ENCODE data around the gene FAM98B. TPM values are rescaled to one million over a fixed set of nuclear protein-coding genes. Genes with fewer than 3 reads are reported as not detected.
A peak's percentile ranks its signal among the peaks of the same experiment; 100 is the strongest.

FAM98B gene
- total and polyA plus RNA-seq, 4 donors = 9.6 to 33.4 (median 19.9) TPM

DNA sequence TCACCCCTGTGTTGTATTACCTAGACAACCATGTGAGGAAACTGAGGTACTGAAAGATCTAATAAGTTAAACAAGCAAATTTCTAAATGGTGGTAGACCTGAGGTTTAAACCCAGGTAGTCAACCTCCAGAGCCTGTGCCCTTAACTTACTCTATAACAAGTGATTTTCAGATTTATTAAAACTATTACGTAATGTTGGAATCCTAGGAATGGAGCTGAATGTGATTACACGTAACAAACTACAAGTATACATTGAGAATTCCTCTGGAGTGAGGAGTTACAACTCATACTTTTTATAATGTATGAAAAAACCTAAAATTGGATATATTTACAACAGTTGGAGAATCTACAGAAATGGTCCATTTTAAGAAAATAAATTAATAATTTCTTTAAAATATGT is 18.0 kb downstream of the FAM98B start:
- Histone ChIP-seq H3K4me1 (ENCODE audit: control insufficient read depth in 1 of 2, insufficient read depth in 2 of 2, low read length in 2 of 2) (no peaks in the 10 kb centered on the region), H3K36me3 (ENCODE audit: control insufficient read depth in 1 of 2, insufficient read depth in 2 of 2, low read length in 1 of 2) (no peaks in the 10 kb centered on the region), H3K9me3 (ENCODE audit: control insufficient read depth, low read length) (no peaks in the 10 kb centered on the region), H3K27ac (ENCODE audit: low read depth in 1 of 2, low read length in 2 of 2) (no peak overlapping the region), H3K27me3 (ENCODE audit: control insufficient read depth in 1 of 2, insufficient read depth in 2 of 2, low read length in 1 of 2) (no peaks in the 10 kb centered on the region), H3K4me3 (ENCODE audit: low read length in 2 of 2) (no peak overlapping the region)
- DNase-seq = no peak
- ATAC-seq (ENCODE audit: low FRiP score) = no peak
- 85 to 87% methylated on average over 2 of the region's 2 CpGs for WGBS, 2 donors
- intact Hi-C loops (cut with DNase I) = loop anchor here (5.0 to 10.0 kb wide), 4 partner anchors 73 to 230 kb away; no protein-coding TSS in a partner anchor

DNA sequence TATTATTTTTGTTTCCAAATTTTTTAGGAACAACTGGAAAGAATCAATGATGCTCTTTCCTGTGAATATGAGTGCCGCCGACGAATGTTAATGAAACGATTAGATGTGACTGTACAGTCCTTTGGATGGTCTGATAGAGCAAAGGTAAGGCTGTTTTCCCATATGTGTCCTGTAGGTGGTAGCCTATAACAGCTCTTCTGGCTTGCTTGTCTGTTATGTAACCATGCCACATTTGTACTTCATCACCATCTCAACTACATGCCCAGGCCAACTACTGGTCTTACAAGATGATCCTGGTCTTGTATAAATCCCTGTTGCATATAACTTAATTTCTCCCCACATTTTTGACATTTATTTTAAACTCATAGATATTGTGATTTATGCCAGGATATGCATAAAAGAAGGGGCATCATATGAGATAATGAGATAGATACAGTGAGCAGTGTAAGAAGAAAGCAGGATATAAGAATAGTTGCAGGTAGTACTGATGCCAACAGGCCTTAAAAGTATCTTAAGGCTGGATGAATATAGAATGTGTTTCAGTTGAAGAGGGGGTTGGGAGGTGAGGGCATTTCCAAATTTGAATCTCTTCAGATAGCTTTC is 20.3 kb downstream of the FAM98B start:
- no peaks in the 10 kb centered on the region for H3K36me3 ChIP-seq (ENCODE audit: control insufficient read depth in 1 of 2, insufficient read depth in 2 of 2, low read length in 1 of 2)
- DNase-seq (no peak), ATAC-seq (ENCODE audit: low FRiP score) (peak; percentile 90)
- no peak overlapping the region for H3K27ac ChIP-seq (ENCODE audit: low read depth in 1 of 2, low read length in 2 of 2)
- H3K4me3 ChIP-seq (ENCODE audit: low read length in 2 of 2) = no peak overlapping the region
- WGBS, 2 donors = 64% methylated on average over 4 of the region's 4 CpGs
- H3K27me3 ChIP-seq (ENCODE audit: control insufficient read depth in 1 of 2, insufficient read depth in 2 of 2, low read length in 1 of 2) = no peaks in the 10 kb centered on the region
- no peaks in the 10 kb centered on the region for H3K4me1 ChIP-seq (ENCODE audit: control insufficient read depth in 1 of 2, insufficient read depth in 2 of 2, low read length in 2 of 2)
- H3K9me3 ChIP-seq (ENCODE audit: control insufficient read depth, low read length) = no peaks in the 10 kb centered on the region
- intact Hi-C loops (cut with DNase I) = loop anchor here (5.0 to 10.0 kb wide), 4 partner anchors 71 to 228 kb away; no protein-coding TSS in a partner anchor

DNA sequence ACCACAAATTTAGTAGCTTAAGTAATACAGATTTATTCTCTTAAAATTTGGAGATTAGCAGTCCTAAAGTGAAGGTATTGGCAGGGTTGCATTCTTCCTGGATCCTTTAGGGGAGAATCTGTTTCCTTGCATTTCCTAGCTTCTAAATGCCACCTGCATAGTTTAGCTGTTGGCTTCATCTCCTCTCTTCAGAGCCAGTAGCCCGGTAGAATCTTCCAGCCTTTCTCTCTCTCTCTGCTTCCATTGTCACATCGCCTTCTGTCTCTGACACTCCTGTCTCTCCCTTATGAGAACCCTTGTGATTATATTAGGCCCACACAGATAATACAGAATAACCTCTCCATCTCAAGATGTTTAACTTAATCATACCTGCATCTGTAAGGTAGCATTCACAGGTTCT is 21.4 kb downstream of the FAM98B start:
- H3K4me3 ChIP-seq (ENCODE audit: low read length in 2 of 2) = no peak overlapping the region
- no peaks in the 10 kb centered on the region for H3K27me3 ChIP-seq (ENCODE audit: control insufficient read depth in 1 of 2, insufficient read depth in 2 of 2, low read length in 1 of 2)
- H3K9me3 ChIP-seq (ENCODE audit: control insufficient read depth, low read length) = no peaks in the 10 kb centered on the region
- H3K4me1 ChIP-seq (ENCODE audit: control insufficient read depth in 1 of 2, insufficient read depth in 2 of 2, low read length in 2 of 2) = no peaks in the 10 kb centered on the region
- intact Hi-C loops (cut with DNase I) = loop anchor here (5.0 to 10.0 kb wide), 2 partner anchors 69 to 87 kb away; partner anchors contain the start of gene RASGRP1 (in 1 of the 2)
- no peaks in the 10 kb centered on the region for H3K36me3 ChIP-seq (ENCODE audit: control insufficient read depth in 1 of 2, insufficient read depth in 2 of 2, low read length in 1 of 2)
- H3K27ac ChIP-seq (ENCODE audit: low read depth in 1 of 2, low read length in 2 of 2) = no peak overlapping the region
- ATAC-seq (ENCODE audit: low FRiP score) (no peak), DNase-seq (no peak)
- 96 to 100% methylated on average over 2 of the region's 2 CpGs for WGBS, 2 donors

DNA sequence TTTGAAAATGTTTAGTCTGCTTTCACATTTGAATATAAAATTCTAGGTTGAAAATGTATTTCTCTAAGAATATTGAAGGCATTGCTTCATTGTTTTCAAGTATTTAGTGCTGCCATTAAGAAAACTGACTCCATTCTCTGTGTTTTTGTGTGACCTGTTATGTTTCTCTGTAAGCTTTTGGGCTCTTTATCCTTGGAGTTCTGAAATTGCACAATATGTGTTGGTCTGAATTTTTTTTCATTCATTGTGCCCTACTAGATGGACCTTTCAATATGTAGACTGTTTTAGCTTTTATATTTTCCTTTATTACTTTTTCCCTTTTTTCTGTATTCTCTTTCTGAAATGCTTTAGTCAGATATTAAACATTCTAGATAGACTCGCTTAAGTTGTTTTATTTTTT is 22.2 kb downstream of the FAM98B start:
- Histone ChIP-seq H3K9me3 (ENCODE audit: control insufficient read depth, low read length) (no peaks in the 10 kb centered on the region), H3K36me3 (ENCODE audit: control insufficient read depth in 1 of 2, insufficient read depth in 2 of 2, low read length in 1 of 2) (no peaks in the 10 kb centered on the region), H3K4me3 (ENCODE audit: low read length in 2 of 2) (no peak overlapping the region), H3K4me1 (ENCODE audit: control insufficient read depth in 1 of 2, insufficient read depth in 2 of 2, low read length in 2 of 2) (no peaks in the 10 kb centered on the region), H3K27me3 (ENCODE audit: control insufficient read depth in 1 of 2, insufficient read depth in 2 of 2, low read length in 1 of 2) (no peaks in the 10 kb centered on the region), H3K27ac (ENCODE audit: low read depth in 1 of 2, low read length in 2 of 2) (no peak overlapping the region)
- intact Hi-C loops (cut with DNase I) = loop anchor here (5.0 to 10.0 kb wide), 2 partner anchors 69 to 86 kb away; partner anchors contain the start of gene RASGRP1 (in 1 of the 2)
- DNase-seq = no peak
- no peak for ATAC-seq (ENCODE audit: low FRiP score)
- 93 to 97% methylated on average over 1 of the region's 1 CpG for WGBS, 2 donors

DNA sequence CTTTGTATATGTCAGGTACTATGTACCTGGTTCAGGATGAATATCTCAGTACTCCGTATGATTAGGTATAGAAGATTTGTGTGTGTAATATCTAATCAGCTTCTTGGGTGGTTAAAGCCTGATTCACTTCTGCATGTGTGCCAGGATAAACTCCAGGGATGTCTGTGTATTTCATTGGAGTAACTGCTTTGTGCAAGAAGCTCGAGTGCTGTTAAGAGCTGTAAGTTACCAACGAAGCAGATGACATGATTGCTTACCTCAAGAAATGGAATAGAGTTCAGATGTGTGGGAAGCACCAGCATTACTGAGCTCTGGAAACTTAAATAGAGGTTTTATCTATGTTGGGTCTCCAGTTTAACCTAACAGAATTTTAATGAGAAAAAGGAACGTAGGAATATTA is 23.7 kb downstream of the FAM98B start:
- no peaks in the 10 kb centered on the region for H3K4me1 ChIP-seq (ENCODE audit: control insufficient read depth in 1 of 2, insufficient read depth in 2 of 2, low read length in 2 of 2)
- no peak overlapping the region for H3K4me3 ChIP-seq (ENCODE audit: low read length in 2 of 2)
- H3K36me3 ChIP-seq (ENCODE audit: control insufficient read depth in 1 of 2, insufficient read depth in 2 of 2, low read length in 1 of 2) = no peaks in the 10 kb centered on the region
- intact Hi-C loops (cut with DNase I) = loop anchor here (5.0 to 10.0 kb wide), 2 partner anchors 67 to 85 kb away; partner anchors contain the start of gene RASGRP1 (in 1 of the 2)
- 69 to 70% methylated on average over 4 of the region's 4 CpGs for whole genome bisulfite sequencing, 2 donors
- DNase-seq (no peak), ATAC-seq (ENCODE audit: low FRiP score) (no peak)
- H3K27me3 ChIP-seq (ENCODE audit: control insufficient read depth in 1 of 2, insufficient read depth in 2 of 2, low read length in 1 of 2) = no peaks in the 10 kb centered on the region
- no peaks in the 10 kb centered on the region for H3K9me3 ChIP-seq (ENCODE audit: control insufficient read depth, low read length)
- no peak overlapping the region for H3K27ac ChIP-seq (ENCODE audit: low read depth in 1 of 2, low read length in 2 of 2)

DNA sequence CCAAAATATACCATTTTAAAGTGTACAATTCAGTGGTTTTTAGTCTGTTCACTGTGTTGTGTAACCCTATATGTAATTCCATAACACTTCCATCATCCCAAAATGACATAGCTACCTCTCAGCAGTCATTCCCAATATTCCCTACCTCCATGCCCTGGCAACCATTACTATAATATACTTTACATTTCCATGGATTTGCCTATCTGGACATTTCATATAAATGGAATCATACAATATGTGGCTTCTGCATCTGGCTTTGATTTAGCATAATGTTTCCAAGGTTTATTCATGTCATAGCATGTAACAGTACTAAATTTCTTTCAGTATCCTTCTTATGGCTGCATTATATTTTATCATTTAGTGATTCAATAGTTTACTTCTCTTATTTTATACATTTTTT is 25.3 kb downstream of the FAM98B start:
- no peak for DNase-seq
- Histone ChIP-seq H3K4me1 (ENCODE audit: control insufficient read depth in 1 of 2, insufficient read depth in 2 of 2, low read length in 2 of 2) (no peaks in the 10 kb centered on the region), H3K36me3 (ENCODE audit: control insufficient read depth in 1 of 2, insufficient read depth in 2 of 2, low read length in 1 of 2) (no peaks in the 10 kb centered on the region), H3K27ac (ENCODE audit: low read depth in 1 of 2, low read length in 2 of 2) (no peak overlapping the region), H3K4me3 (ENCODE audit: low read length in 2 of 2) (no peak overlapping the region), H3K27me3 (ENCODE audit: control insufficient read depth in 1 of 2, insufficient read depth in 2 of 2, low read length in 1 of 2) (no peaks in the 10 kb centered on the region), H3K9me3 (ENCODE audit: control insufficient read depth, low read length) (no peaks in the 10 kb centered on the region)
- intact Hi-C loops (cut with DNase I) = loop anchor here (5.0 to 10.0 kb wide), 2 partner anchors 66 to 83 kb away; partner anchors contain the start of gene RASGRP1 (in 1 of the 2)
- ATAC-seq (ENCODE audit: low FRiP score) = no peak

DNA sequence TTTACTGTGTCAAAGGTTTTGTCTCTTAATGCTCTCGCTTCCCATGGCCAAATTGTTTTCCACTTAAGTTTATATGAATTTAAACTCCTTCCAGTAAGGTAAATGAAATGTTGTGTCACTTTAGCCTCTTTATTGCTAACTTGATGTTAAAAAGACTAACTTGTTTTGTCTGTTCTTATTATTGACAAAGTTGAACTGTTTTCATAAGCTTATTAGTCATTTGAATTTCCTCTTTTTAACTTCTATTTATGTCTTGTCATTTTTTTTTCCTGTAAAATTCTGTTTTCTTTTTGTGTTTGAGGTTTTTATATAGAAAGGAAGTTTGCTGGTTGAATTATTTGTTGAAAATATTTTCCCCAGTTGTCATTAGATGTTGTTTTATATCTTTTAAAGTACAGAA is 25.8 kb downstream of the FAM98B start:
- Histone ChIP-seq H3K27ac (ENCODE audit: low read depth in 1 of 2, low read length in 2 of 2) (no peak overlapping the region), H3K9me3 (ENCODE audit: control insufficient read depth, low read length) (no peaks in the 10 kb centered on the region), H3K27me3 (ENCODE audit: control insufficient read depth in 1 of 2, insufficient read depth in 2 of 2, low read length in 1 of 2) (no peaks in the 10 kb centered on the region), H3K36me3 (ENCODE audit: control insufficient read depth in 1 of 2, insufficient read depth in 2 of 2, low read length in 1 of 2) (no peaks in the 10 kb centered on the region), H3K4me3 (ENCODE audit: low read length in 2 of 2) (no peak overlapping the region), H3K4me1 (ENCODE audit: control insufficient read depth in 1 of 2, insufficient read depth in 2 of 2, low read length in 2 of 2) (no peaks in the 10 kb centered on the region)
- intact Hi-C loops (cut with DNase I) = loop anchor here (5.0 to 10.0 kb wide), 2 partner anchors 65 to 83 kb away; partner anchors contain the start of gene RASGRP1 (in 1 of the 2)
- DNase-seq = no peak
- no peak for ATAC-seq (ENCODE audit: low FRiP score)
- WGBS, 2 donors = 97 to 100% methylated on average over 1 of the region's 1 CpG

DNA sequence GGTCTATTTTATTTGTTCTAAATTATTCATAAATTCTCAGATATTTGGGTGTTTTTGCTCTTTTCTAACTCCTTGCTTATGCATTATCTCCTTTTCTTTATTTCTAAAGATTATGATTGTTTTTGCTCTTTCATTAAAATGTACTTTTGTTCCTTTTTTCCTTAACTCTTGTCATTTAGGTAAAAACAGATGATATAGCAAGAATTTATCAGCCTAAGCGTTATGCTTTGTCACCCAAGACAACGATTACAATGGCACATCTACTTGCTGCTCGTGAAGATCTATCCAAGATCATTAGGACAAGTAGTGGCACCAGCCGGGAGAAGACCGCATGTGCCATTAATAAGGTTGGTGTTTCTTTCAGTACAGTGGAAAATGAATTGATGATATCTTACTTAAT is 27.2 kb downstream of the FAM98B start:
- no peaks in the 10 kb centered on the region for H3K36me3 ChIP-seq (ENCODE audit: control insufficient read depth in 1 of 2, insufficient read depth in 2 of 2, low read length in 1 of 2)
- no peak overlapping the region for H3K4me3 ChIP-seq (ENCODE audit: low read length in 2 of 2)
- H3K4me1 ChIP-seq (ENCODE audit: control insufficient read depth in 1 of 2, insufficient read depth in 2 of 2, low read length in 2 of 2) = no peaks in the 10 kb centered on the region
- ATAC-seq (ENCODE audit: low FRiP score) (no peak), DNase-seq (no peak)
- WGBS, 2 donors = 93 to 95% methylated on average over 5 of the region's 5 CpGs
- no peaks in the 10 kb centered on the region for H3K27me3 ChIP-seq (ENCODE audit: control insufficient read depth in 1 of 2, insufficient read depth in 2 of 2, low read length in 1 of 2)
- intact Hi-C loops (cut with DNase I) = no loop called here
- no peaks in the 10 kb centered on the region for H3K9me3 ChIP-seq (ENCODE audit: control insufficient read depth, low read length)
- no peak overlapping the region for H3K27ac ChIP-seq (ENCODE audit: low read depth in 1 of 2, low read length in 2 of 2)

DNA sequence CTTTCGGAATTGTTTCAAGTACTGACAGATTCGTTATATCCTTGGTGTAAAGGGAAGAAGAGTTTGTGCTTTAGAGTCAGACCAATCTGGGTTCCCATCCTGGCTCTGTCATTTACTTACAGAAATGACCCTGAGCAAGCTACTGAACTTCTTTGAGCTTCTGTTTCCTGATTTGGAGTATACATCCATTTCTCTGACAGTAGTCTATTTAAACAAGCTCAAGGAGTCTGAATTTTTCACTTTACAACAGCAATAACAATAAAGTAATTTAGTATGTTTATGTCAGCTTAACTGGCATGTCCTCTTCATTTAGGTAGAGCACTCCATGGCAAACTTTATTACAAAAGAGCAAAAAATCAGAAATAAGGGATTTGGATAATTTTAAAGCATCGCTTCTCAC is 27.8 kb downstream of the FAM98B start:
- Histone ChIP-seq H3K4me1 (ENCODE audit: control insufficient read depth in 1 of 2, insufficient read depth in 2 of 2, low read length in 2 of 2) (no peaks in the 10 kb centered on the region), H3K36me3 (ENCODE audit: control insufficient read depth in 1 of 2, insufficient read depth in 2 of 2, low read length in 1 of 2) (no peaks in the 10 kb centered on the region), H3K9me3 (ENCODE audit: control insufficient read depth, low read length) (no peaks in the 10 kb centered on the region), H3K27ac (ENCODE audit: low read depth in 1 of 2, low read length in 2 of 2) (no peak overlapping the region), H3K27me3 (ENCODE audit: control insufficient read depth in 1 of 2, insufficient read depth in 2 of 2, low read length in 1 of 2) (no peaks in the 10 kb centered on the region), H3K4me3 (ENCODE audit: low read length in 2 of 2) (no peak overlapping the region)
- 95 to 99% methylated on average over 3 of the region's 3 CpGs for WGBS, 2 donors
- DNase-seq = no peak
- no peak for ATAC-seq (ENCODE audit: low FRiP score)
- intact Hi-C loops (cut with DNase I) = no loop called here
